Endothelial cell of umbilical vein (primary cell): ENCODE measurements around the gene ZNF681. TPM values are rescaled to one million over a fixed set of nuclear protein-coding genes. Genes with fewer than 3 reads are reported as not detected.

Source experiments
- BruUV-seq: library from RNA; stranded (reverse); fragments of 400-500 nt; replicated peaks from 2 replicates; lab custom pipeline; 2021; lab: Mats Ljungman, UMichigan
- CTCF ChIA-PET: fragments of 300-600, 350-600 bp; sonication (Branson Sonifier 250); formaldehyde crosslinking; loops from one replicate; lab custom pipeline; 2021; ENCODE audit warnings: antibody characterized with exemption, inconsistent platforms; lab: Charles Lee
- POLR2A ChIA-PET: fragments of 300-600, 350-600 bp; sonication (Branson Sonifier 250); formaldehyde crosslinking; loops from one replicate; lab custom pipeline; 2021; ENCODE audit warnings: antibody characterized with exemption, inconsistent platforms; lab: Charles Lee
- DNase-seq: peaks from one replicate; pipeline ENCODE4 v3.0.0-alpha.2; 2011; ENCODE audit warnings: low read depth, low spot score
- FAIRE-seq: peaks from 2 replicates; lab custom pipeline; 2011; peaks lifted over from hg19 to GRCh38; lab: Jason Lieb, UNC
- H2AFZ ChIP-seq: 2 replicates; pipeline ENCODE4 v1.6.0; 2012; ENCODE audit warnings: low read depth, low read length, control low read depth, inconsistent platforms
- H3K27ac ChIP-seq: 2 replicates; pipeline ENCODE4 v1.5.1; 2011; ENCODE audit warnings: low read depth, mild to moderate bottlenecking, control low read depth, low read length, moderate library complexity; ENCODE audit not compliant: insufficient read depth
- H3K27me3 ChIP-seq, 2 experiments: 2 replicates each; pipeline versions ENCODE4 v1.6.0 to v1.6.1; 2011; ENCODE audit warnings: low read length in 2 of 2, mixed read lengths in 1 of 2; ENCODE audit not compliant: control insufficient read depth in 2 of 2, insufficient read depth in 2 of 2
- H3K36me3 ChIP-seq, 2 experiments: 2 replicates in 1 of 2; 3 replicates in 1 of 2; pipeline ENCODE4 v1.5.1; 2011; ENCODE audit warnings: low read length in 2 of 2, mild to moderate bottlenecking in 1 of 2, moderate library complexity in 1 of 2; ENCODE audit not compliant: control insufficient read depth in 2 of 2, insufficient read depth in 2 of 2; ENCODE audit errors: extremely low read depth in 1 of 2
- H3K4me1 ChIP-seq: 3 replicates; pipeline ENCODE4 v1.5.1; 2011; ENCODE audit warnings: mild to moderate bottlenecking, low read length; ENCODE audit not compliant: control insufficient read depth, insufficient read depth; ENCODE audit errors: extremely low read depth
- H3K4me2 ChIP-seq: 2 replicates; pipeline ENCODE4 v1.6.1; 2011; ENCODE audit warnings: low read length, control low read depth, mixed read lengths; ENCODE audit not compliant: insufficient read depth
- H3K4me3 ChIP-seq, 3 experiments: fragments of 200-600 bp in 1 of 3; sonication (generic), shearing (Covaris generic) in 1 of 3; replicated peaks in 1 of 3; 2 replicates each; pipeline ENCODE4 v1.5.1; 2011 to 2016; ENCODE audit warnings: control low read depth in 3 of 3, low read length in 3 of 3, mild to moderate bottlenecking in 2 of 3, inconsistent platforms in 1 of 3, low read depth in 1 of 3, moderate library complexity in 1 of 3; ENCODE audit not compliant: insufficient read depth in 1 of 3
- H3K79me2 ChIP-seq: 2 replicates; pipeline ENCODE4 v1.6.0; 2012; ENCODE audit warnings: low read length, inconsistent platforms; ENCODE audit not compliant: control insufficient read depth, insufficient read depth
- H3K9ac ChIP-seq: replicated peaks from 2 replicates; pipeline ENCODE3; 2011; ENCODE audit warnings: low read length, control low read depth; ENCODE audit not compliant: insufficient read depth; ENCODE audit errors: extremely low read depth
- H3K9me1 ChIP-seq: replicated peaks from 3 replicates; pipeline ENCODE4 v1.6.0; 2011; ENCODE audit warnings: mild to moderate bottlenecking, low read length; ENCODE audit not compliant: control insufficient read depth, insufficient read depth; ENCODE audit errors: extremely low read depth
- H3K9me3 ChIP-seq: replicated peaks from 2 replicates; pipeline ENCODE4 v1.5.1; 2012; ENCODE audit warnings: low read length, inconsistent platforms; ENCODE audit not compliant: control insufficient read depth, insufficient read depth
- H4K20me1 ChIP-seq: replicated peaks from 2 replicates; pipeline ENCODE3; 2011; ENCODE audit warnings: mild to moderate bottlenecking, low read length; ENCODE audit not compliant: control insufficient read depth, insufficient read depth; ENCODE audit errors: extremely low read depth
- GATA2 ChIP-seq: IDR thresholded peaks from 2 replicates; pipeline ENCODE4 v1.7.0; 2011; ENCODE audit warnings: low read depth, mild to moderate bottlenecking, moderate library complexity, mixed read lengths, low read length; ENCODE audit not compliant: insufficient read length, insufficient read depth
- JUN ChIP-seq: IDR thresholded peaks from 2 replicates; pipeline ENCODE4 v1.6.1; 2011; ENCODE audit warnings: borderline replicate concordance, low read depth; ENCODE audit not compliant: insufficient read length, insufficient read depth
- MYC ChIP-seq: IDR thresholded peaks from one replicate; pipeline ENCODE4 v1.6.1; 2011; ENCODE audit warnings: mild to moderate bottlenecking, low read depth, low read length
- POLR2A ChIP-seq: IDR thresholded peaks from 2 replicates; pipeline ENCODE4 v1.6.1; 2012; ENCODE audit warnings: low read depth, mild to moderate bottlenecking, control low read depth, low read length
- POLR2AphosphoS5 ChIP-seq: IDR thresholded peaks from 2 replicates; pipeline ENCODE4 v1.6.1; 2012; ENCODE audit warnings: low read depth, mild to moderate bottlenecking, control low read depth, low read length, moderate library complexity; ENCODE audit not compliant: insufficient read depth
- dilution Hi-C: fragments of 300-500 bp; cut with MboI; formaldehyde crosslinking; loops from one replicate; pipeline ENCODE4 v1.15.0; 2019; ENCODE audit warnings: low sequenced_read_pairs; ENCODE audit not compliant: extremely low pct_ligation_motif_present
- intact Hi-C: fragments of 100-400 bp; cut with micrococcal nuclease; formaldehyde crosslinking; loops from one replicate; pipeline ENCODE4 v1.10.0; 2022
- polyA plus RNA-seq, 4 experiments: library from polyadenylated mRNA; depleted of rRNA in 3 of 4; stranded (reverse) in 3 of 4; unstranded in 1 of 4; fragments of >200 nt; gene quantifications; 2 replicates each; pipeline versions ENCODE4 v1.2.1 to v1.2.3, GENCODE V29; 2011 to 2012; ENCODE audit warnings: missing spikeins in 1 of 4
- total RNA-seq: library from RNA; stranded (reverse); gene quantifications from 2 replicates; pipeline ENCODE4 v1.2.3, GENCODE V29; 2021
- TF ChIP-seq, protein P1 (sequence below), 2 donors: IDR thresholded peaks; 1 replicate in 1 of 2; 2 replicates in 1 of 2; pipeline ENCODE4 v1.5.1; 2011; ENCODE audit warnings: low read length in 2 of 2, mild to moderate bottlenecking in 2 of 2, moderate library complexity in 2 of 2, control low read depth in 1 of 2, inconsistent platforms in 1 of 2, low read depth in 1 of 2; ENCODE audit not compliant: insufficient read depth in 1 of 2; ENCODE audit errors: extremely low read depth in 1 of 2
- TF ChIP-seq, protein P2 (sequence below): IDR thresholded peaks from 2 replicates; pipeline ENCODE4 v1.6.1; 2011; ENCODE audit not compliant: insufficient read depth, insufficient read length

Gene ZNF681
- total and polyA plus RNA-seq, 2 donors (not counting 3 experiments of a cell fraction or from before 2014, with no cell fraction given), result 0.07 to 1.9 TPM

DNA sequence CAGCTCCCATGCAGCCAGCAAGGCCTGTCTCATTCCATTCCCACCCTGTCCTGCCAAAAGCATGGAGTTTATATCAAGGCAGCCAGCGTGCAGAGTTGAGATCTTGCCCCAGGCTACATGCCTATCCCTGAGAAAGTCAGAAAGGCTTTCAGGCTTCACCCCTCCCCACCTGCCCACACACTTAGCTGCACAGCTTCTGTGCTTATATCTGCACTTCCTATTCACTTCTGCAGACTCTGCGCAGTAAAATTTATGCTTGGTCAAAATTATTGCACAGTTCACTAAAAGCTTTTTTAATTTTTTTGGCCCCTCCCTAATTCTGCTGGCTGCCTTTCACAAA, 59.2 kb downstream of the ZNF681 start:
- DNase-seq (no peak), FAIRE-seq (no peak)
- intact Hi-C loops, result no loop called here
- no peaks in the 10 kb centered on the region for H3K27me3 ChIP-seq
- dilution Hi-C loops, result no loop called here
- peaks cover 2% of the 10 kb centered on the region for H3K9me3 ChIP-seq
- H3K4me1 ChIP-seq, result no peaks in the 10 kb centered on the region
- POLR2A ChIA-PET, result no interaction called here
- TF ChIP-seq MYC, result no peak
- no peak for TF ChIP-seq JUN
- no peak for TF ChIP-seq POLR2AphosphoS5
- TF ChIP-seq GATA2, result no peak
- TF ChIP-seq POLR2A, result no peak
- TF ChIP-seq, protein P1, sequence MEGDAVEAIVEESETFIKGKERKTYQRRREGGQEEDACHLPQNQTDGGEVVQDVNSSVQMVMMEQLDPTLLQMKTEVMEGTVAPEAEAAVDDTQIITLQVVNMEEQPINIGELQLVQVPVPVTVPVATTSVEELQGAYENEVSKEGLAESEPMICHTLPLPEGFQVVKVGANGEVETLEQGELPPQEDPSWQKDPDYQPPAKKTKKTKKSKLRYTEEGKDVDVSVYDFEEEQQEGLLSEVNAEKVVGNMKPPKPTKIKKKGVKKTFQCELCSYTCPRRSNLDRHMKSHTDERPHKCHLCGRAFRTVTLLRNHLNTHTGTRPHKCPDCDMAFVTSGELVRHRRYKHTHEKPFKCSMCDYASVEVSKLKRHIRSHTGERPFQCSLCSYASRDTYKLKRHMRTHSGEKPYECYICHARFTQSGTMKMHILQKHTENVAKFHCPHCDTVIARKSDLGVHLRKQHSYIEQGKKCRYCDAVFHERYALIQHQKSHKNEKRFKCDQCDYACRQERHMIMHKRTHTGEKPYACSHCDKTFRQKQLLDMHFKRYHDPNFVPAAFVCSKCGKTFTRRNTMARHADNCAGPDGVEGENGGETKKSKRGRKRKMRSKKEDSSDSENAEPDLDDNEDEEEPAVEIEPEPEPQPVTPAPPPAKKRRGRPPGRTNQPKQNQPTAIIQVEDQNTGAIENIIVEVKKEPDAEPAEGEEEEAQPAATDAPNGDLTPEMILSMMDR (IDR thresholded peaks at IDR 0.05; ENCODE audit: extremely low read depth in 1 of 2, insufficient read depth in 1 of 2, low read depth in 1 of 2, low read length in 2 of 2), result no peak
- TF ChIP-seq, protein P2, sequence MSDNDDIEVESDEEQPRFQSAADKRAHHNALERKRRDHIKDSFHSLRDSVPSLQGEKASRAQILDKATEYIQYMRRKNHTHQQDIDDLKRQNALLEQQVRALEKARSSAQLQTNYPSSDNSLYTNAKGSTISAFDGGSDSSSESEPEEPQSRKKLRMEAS, result no peak
- no peaks in the 10 kb centered on the region for H3K79me2 ChIP-seq
- H4K20me1 ChIP-seq, result no peaks in the 10 kb centered on the region
- H3K9me1 ChIP-seq, result no peaks in the 10 kb centered on the region
- H3K4me2 ChIP-seq, result no peak overlapping the region
- H3K9ac ChIP-seq, result no peak overlapping the region
- BruUV-seq, result no TSS peak
- no peak overlapping the region for H3K27ac ChIP-seq
- CTCF ChIA-PET, result no interaction called here
- H3K36me3 ChIP-seq, result no peaks in the 10 kb centered on the region
- H3K4me3 ChIP-seq, result no peak overlapping the region
- H2AFZ ChIP-seq, result no peak overlapping the region
